ENCODE data around the gene PDIA5.

Gene PDIA5

GRCh38 chr3:123099331-123100192 is 32.7 kb downstream of the PDIA5 start:
- no peak overlapping the region for H3K4me3 ChIP-seq (ENCODE audit: low read depth, low read length)
- TF ChIP-seq CTCF (IDR thresholded peaks at IDR 0.05; ENCODE audit: low read depth, low read length): no peak

GRCh38 chr3:123100193-123100776 is 33.5 kb downstream of the PDIA5 start:
- no peak overlapping the region for H3K4me3 ChIP-seq (ENCODE audit: low read depth, low read length)
- no peak for TF ChIP-seq CTCF (IDR thresholded peaks at IDR 0.05; ENCODE audit: low read depth, low read length)

GRCh38 chr3:123102249-123102648 is 35.4 kb downstream of the PDIA5 start:
- TF ChIP-seq CTCF (IDR thresholded peaks at IDR 0.05; ENCODE audit: low read depth, low read length): no peak
- no peak overlapping the region for H3K4me3 ChIP-seq (ENCODE audit: low read depth, low read length)

- no peak overlapping the region for H3K4me3 ChIP-seq (ENCODE audit: low read depth, low read length)
- no peak for TF ChIP-seq CTCF (IDR thresholded peaks at IDR 0.05; ENCODE audit: low read depth, low read length)
Measured at GRCh38 chr3:123102826-123103225, 36.0 kb downstream of the PDIA5 start.

GRCh38 chr3:123104550-123104949 is 37.7 kb downstream of the PDIA5 start:
- no peak for TF ChIP-seq CTCF (IDR thresholded peaks at IDR 0.05; ENCODE audit: low read depth, low read length)
- no peak overlapping the region for H3K4me3 ChIP-seq (ENCODE audit: low read depth, low read length)

- no peak overlapping the region for H3K4me3 ChIP-seq (ENCODE audit: low read depth, low read length)
- TF ChIP-seq CTCF (IDR thresholded peaks at IDR 0.05; ENCODE audit: low read depth, low read length): no peak
Measured at GRCh38 chr3:123105201-123106189, 38.7 kb downstream of the PDIA5 start.
